GM19324 (cell line): ENCODE data around the gene FIBP.

Experiments
- ATAC-seq: cut with Tn5 transposase; IDR thresholded peaks from one replicate; pipeline ENCODE4 v1.9.1; 2021; ENCODE audit warnings: mild to moderate bottlenecking, moderate library complexity; ENCODE audit not compliant: unreplicated experiment, low FRiP score

FIBP gene

DNA sequence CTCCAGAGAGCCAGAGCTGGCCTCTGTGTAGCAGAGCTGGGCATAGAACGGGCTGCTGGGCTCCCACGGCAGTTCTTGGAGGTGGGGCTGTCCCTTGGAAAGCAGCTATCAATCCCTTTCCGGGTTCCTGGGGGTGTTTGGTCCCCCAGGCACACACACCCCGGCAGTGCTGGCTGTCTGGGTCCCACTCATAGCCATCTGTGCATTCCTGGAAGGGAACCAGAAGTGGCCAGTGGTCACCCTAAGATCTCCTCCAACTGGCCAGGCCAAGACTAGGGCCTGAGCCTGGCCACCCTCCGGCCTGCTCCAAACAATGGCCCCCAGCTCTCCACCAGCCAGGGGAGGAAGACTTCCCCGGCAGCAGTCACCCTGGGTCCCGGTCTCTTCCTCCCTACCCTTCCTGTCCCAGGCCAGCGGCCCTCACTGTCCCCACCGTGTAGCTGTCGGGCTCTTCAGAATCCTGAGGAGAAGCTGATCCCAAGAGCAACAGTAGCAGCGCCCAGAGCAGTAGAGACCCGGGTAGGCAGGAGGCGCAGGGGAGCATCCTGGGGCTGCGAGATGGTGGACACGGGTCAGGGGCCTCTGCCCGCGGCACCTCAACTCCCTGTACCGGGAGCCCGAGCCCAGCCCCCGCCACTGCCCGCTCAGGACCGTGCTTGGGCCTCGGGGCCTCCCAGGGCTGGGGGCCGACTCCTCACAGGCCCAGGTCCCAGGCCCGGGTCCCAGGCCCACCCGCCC, 16.3 kb downstream of the FIBP start:
- no peak for ATAC-seq

DNA sequence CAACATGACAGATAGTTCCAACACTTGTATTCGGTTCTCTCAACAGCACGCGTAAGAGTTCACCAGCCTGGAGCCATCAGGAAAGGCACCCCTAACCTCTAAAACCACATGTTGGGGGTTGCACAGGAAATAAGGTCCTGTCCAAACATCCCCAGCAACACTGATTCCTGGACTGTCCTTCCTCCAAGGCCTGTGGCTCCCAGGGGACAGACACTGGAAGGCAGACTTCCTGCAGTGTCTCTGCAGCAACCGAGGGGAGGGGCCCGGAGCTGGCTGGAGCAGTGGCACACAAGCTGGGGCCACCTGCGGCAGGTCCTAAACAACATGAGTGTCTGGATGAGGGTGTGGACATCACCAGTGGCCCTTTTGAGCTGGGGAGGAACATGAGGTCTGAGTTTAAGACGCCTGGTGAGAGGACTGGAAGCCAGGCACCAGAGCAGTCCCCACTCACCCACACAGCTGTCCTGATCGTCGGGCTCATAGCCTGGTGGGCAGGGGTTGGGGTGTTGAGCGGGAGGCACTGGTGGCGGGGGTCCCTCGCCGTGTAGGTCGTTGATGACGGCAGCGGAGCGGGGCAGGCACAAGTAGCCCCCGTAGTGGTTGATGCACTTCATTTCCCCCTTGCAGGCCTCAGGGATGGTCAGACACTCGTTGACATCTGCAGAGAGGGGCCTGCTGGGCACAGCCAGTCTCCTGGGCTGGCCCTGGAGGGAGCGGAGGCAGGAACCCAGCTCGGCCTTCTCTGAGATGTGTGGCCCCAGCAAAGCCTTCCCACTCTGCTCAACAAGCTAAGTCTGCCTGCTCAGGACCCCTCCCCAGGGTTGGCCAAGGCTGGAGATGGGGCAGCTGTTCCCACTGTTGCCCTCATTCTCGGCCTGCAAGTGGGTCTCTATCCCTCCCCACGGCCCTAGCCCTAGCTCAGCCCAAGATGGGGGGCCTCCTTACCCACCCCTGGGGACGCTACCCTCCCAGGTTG, 17.3 kb downstream of the FIBP start:
- no peak for ATAC-seq

DNA sequence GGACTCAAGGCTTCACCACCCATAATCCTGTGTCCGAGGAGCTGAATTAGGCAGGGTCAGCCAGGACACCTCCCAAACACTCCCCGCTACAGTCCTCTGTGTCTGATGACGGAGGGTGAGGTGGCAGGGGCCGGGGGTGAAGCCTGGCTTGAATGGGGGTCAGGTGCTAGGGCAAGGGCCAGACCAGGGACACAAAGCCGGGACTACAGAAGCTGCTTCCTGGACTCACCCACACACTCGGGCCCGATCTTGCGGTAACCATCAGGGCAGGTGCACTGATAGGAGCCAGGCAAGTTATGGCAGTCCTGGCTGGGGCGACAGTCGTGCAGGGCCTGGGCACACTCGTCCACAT, 18.0 kb downstream of the FIBP start:
- no peak for ATAC-seq

DNA sequence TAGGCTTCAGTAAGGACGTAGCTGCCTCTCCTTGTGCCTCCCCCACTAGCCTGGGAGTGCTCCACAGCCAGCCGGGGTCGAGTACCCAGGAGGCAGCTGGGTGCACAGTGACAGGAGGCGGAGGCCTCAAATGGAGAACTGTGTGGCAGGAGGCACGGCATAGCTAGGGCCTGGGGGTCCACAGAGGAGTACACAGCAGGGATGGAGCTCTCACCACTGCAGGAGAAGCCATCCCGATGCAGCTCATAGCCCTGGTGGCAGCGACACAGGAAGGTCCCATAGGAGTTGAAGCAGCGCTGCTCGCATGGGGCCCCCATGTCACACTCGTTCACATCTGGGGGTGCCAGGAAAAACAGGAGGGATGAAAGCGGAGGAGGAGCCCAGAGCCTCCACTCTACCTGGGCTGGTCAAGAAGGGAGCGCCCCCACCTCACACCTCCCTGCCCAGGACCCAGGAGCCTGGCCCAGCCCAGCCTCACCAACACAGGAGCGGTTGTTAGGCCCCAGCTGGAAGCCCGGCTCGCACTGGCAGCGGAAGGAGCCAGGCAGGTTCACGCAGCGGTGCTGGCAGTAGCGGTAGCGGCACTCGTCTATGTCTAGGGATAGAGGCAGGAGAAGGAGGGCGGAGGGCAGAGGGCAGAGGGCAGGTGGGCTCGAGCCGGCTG, 18.5 kb downstream of the FIBP start:
- ATAC-seq: no peak

DNA sequence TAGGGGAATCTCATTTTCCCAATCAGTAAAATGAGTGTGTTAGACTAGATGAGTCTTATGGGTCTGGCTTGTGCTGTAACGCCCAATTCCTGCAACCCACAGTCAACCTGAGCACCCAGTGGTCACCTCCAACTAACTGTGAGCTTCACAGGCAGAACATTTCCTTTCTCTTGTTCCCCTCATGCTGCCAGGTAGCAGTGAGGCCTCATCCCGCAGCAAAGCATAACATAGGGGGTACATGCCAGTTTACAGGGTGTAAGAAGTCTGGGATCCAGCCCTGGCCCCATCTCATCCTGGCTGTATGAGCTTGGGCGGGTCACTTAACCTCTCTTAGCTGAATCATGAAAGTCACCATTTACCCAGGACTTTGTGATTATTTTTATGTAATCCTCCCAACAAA, 19.4 kb downstream of the FIBP start:
- ATAC-seq: no peak

DNA sequence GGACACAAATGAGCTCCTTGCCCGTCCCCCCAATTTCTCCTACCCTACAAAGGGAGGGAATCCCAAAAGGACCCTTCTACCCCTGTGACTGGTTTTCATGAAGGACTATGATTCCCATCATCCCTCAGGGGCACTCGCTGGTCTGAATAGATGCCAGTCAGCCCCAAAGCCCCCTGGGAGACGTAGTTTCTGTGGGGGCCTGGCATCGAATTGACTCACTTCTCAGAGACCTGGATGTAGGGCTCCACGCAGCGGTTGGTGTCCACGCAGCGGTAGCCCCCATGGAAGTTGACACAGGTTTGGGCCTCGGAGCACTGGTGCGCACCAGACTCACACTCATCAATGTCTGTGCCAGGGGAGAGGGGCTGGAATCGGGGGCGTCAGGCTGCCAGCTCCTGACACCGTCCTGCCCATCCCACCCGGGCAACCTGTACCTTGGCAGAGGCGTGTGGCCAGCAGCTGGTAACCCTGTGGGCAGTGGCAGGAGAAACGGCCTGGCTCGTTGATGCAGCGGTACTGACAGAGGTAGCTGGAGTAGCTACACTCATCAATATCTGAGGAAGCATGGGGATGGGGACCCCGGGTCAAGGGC, 20.1 kb downstream of the FIBP start:
- ATAC-seq: no peak

DNA sequence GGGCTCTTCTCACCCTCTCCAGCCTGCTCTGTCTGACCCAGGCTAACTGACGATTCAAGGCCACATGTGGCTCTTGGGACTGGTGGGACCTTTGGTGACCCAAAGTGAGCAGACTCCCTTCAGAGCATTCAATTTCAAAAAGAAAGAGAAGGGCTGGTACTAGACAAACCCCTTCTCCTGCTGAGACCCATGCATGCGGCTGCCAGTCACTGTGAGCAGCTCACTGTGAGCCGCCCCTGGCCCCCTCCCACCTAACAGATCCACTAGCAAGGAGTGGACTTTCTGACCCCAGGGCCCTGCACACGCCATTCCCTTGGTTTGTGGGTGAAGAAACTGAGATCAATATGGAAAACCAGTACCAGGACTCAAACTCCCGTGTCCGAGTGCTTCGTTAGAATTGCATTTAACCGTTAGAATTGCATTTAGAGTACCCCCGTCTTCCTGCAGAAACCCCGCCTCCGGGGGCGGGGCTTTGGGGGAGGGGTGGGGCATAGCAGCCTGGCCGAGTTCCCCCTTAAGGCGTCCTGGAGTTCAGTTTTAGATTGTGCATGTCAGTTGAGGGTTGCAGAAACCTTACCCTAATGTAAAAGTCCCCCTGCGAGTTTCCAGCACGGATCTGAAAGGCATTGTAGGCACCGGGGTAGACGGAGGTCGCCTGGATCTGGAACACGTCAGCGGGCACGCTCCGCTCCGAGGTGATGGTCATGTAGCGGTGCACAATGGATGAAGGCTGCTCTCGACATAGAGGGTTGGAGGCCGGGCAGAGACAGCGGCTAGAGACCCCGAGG, 20.8 kb downstream of the FIBP start:
- no peak for ATAC-seq

DNA sequence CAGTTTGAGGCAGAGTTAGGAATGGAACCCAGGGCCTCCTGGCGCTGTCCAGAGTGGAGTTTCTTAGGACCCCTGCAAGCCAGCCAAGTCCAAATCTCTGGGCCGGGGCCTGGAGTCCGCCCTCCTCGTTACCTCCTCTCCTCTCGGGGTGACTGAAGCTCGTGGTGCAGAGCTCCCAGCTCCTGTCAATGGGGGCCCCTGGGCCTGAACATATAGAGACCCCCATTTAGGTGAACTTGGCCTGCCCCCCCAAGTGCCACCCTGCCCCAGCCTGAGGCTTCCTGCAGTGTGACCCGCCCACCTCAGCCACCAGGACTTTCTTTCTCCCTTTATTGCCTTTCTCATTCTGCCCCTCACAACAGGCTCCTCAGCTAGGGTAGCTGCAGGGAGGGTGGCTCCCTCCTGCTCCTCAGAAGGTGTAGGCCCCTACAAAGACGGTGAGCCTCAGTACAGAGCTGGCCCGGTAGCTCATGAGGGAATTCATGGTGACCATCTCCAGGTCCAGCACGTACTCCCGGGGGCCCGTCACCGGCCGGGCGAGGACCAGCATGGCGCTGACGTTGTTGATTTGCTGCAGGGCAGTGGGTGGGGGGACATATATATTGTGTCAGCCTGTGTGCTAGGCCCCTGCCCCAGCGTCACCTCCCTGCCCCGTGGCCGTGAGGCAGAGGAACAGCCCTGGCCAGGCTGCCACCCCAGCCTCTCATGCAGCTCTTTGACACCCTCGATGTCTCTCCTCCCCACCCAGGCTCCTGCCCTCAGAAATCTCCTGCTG, 21.6 kb downstream of the FIBP start:
- ATAC-seq: no peak

DNA sequence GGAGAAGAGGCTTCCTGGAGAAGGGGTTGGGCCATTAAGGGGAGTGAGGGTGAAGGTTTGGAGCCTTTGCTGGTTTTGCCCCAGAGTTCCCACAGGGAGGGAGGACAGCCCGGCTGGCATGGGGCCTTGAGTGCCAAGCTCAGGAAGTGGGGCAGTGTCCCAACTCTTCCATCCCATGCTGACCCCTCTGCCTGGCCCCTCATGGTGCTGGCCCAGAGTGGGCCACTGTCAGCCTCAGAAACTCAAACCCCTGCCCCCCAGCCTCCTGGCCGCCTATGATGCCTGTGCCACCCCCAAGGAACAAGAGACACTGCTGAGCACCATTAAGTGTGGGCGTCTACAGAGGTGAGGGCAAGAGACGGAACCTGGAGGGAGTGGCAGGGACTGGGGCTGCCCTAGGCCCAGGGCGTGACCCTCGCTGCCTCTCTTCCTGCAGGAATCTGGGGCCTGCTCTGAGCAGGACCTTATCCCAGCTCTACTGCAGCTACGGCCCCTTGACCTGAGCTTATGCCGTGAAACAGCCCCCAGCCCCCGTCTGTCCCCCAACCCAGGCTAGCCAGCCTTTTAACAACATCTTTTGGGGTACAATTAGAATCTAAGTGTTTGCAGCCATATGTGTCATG, 22.6 kb downstream of the FIBP start:
- no peak for ATAC-seq

DNA sequence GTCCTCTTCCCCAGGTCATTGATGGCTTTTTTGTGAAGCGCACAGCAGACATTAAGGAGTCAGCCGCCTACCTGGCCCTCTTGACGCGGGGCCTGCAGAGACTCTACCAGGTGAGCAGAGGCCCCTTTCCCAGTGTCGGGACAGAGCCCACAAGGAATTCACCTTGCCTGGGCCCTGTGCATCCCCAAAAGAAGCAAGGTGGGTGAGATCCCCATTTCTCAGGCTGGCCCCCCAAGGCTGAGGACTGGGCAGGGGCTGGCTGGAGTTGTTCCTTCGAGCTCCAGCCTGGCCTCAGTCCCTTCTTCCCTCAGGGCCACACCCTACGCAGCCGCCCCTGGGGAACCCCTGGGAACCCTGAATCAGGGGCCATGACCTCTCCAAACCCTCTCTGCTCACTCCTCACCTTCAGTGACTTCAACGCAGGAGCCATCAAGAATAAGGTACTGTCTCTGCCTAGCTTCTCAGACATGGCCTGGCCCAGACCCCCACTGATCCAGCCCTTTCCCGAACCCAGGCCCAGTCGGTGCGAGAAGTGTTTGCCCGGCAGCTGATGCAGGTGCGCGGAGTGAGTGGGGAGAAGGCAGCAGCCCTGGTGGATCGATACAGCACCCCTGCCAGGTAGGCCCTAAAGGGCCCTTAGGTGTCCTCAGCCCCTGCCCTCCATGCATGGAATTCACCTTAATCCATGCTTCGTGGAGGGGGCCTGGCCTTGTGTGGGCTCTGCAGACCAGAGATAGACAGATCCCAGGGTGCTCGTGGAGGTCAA, 23.4 kb downstream of the FIBP start:
- no peak for ATAC-seq

DNA sequence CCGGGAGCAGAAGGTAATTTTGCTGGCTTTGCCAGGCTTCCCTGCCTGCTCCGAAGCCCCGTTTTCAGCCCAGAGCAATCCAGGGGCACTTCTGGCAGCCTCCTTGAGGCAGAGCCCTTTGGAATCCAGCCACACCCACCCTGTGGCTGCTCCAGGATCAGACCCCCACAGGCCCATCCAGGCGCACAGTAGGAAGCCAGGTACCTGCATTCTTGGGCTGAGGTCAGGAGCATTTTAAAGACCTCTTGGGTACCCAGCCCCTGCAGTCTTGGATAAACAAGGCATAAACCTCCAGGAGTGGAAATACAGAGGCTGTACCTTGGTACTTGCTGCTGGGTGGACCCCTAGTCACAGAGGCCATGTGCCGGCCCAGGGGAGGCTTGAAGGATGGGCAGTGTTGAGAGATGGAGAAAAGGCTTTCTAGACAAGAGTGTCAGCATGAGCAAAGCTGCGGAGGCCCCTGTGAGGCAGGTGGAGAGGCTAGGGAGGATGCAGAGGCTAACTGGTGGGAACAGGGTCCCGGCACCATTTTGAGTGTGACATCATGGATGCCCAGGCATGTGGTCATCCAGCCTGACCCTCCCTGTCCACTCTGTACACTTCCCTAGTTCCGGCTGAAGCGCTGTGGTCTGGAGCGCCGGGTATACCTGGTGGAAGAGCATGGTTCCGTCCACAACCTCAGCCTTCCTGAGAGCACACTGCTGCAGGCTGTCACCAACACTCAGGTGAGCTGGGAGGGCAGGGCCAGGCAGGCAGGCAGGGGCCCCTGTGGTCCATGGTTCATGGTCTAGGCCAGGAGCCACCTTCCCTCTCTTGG, 24.2 kb downstream of the FIBP start:
- ATAC-seq: no peak

DNA sequence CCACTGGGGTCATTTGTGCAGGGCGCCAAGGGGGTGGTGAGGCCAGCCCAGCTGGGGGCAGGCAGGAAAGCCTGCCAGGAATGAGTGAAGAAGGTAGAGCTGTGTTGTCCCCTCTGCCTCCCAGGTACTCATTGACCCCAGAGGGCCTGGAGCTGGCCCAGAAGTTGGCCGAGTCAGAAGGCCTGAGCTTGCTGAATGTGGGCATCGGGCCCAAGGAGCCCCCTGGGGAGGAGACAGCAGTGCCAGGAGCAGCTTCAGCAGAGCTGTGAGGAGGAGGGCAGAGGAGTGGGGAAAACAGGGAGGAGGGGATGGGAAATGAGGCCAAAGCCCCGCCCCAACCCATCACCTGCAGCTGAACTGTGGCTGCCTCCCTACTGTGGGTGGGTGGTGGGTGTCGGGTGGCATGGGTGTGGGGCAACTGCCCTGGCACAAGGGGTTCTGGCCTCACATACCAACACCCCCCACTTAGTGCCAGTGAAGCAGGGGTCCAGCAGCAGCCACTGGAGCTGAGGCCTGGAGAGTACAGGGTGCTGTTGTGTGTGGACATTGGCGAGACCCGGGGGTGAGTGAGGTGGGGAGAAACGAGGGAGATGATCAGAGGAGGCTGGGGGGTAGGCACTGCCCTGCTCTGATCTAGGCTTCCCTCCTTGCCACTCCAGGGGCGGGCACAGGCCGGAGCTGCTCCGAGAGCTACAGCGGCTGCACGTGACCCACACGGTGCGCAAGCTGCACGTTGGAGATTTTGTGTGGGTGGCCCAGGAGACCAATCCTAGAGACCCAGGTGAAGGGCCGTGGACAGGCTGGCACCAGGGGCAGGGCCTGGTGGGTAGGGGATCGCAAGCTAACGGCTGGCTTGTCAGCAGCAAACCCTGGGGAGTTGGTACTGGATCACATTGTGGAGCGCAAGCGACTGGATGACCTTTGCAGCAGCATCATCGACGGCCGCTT, 25.1 kb downstream of the FIBP start:
- no peak for ATAC-seq

DNA sequence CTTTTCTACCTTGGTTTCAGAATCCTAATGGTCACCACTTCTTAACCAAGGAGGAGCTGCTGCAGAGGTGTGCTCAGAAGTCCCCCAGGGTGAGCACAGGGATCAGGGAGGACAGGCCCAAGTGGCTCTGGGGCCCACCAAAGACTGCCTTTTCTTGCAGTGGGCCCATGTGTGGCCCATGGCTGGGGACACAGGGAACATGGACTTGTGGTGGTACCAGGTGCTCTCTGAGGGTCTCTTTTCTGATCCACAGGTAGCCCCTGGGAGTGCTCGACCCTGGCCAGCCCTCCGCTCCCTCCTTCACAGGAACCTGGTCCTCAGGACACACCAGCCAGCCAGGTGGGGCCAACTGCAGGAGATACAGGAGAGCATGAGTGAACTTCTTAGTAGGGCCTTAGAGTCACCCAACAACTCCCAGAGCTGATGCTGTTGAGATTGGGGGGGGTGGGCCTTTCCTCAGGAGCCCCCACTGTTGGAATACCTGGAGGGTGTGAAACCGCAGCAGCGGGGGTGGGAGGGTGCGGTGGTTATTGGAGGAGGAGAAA, 26.0 kb downstream of the FIBP start:
- no peak for ATAC-seq

DNA sequence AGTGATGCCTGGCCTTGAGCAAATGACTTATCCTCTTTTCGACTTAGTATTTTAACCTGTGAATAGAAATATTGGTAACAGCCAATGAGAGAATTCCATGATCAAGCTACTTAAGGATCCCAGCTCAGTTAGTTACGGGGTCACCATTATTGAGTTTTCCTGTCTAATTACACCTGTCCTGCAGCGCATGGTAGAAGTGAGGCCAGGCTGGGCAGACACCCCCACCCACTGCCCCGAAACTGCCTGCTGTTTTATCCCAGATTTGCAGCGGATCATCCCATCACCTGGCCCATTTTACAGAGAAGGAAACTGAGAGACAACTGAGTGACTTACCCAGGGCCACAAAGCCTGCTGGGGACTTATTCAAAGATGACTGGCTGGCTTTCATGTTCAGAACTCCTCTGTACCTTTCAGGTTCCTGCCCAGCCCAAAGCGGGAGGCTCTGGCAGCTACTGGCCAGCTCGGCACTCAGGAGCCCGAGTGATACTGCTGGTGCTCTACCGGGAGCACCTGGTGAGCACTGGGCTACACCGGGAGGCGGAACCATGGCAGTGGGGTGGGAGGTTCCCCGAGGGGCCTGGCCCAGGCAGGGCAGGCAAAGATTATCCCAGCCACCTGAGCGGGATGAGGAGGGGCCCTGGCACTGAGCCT, 26.6 kb downstream of the FIBP start:
- ATAC-seq: no peak

DNA sequence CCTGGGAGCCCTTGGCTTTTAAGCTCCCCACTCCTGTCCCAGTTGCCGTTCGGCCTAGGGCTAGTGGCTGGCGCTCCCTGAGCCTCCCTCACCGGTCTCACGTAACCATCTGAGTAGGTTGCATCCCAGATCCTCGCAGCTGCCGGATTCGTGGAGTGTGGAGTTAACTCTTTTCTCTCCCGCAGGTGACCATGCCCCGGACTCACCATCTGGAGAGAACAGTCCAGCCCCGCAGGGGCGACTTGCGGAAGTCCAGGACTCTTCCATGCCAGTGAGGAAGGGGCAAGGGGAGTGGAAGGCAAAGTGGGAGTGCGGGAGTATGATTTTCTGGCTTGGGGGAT, 27.1 kb downstream of the FIBP start:
- ATAC-seq: no peak
